HG02759 (cell line): ENCODE results near the gene COX8C.
"Not testable (repeated sequence)": the region's sequence is repeated elsewhere in the genome, so short reads cannot be mapped to it uniquely, and the experiment has no call there.

Source experiments
- ATAC-seq: cut with Tn5 transposase; IDR thresholded peaks from one replicate; pipeline ENCODE4 v1.9.1; 2021; ENCODE audit warnings: mild to moderate bottlenecking, moderate library complexity; ENCODE audit not compliant: unreplicated experiment

COX8C gene

DNA sequence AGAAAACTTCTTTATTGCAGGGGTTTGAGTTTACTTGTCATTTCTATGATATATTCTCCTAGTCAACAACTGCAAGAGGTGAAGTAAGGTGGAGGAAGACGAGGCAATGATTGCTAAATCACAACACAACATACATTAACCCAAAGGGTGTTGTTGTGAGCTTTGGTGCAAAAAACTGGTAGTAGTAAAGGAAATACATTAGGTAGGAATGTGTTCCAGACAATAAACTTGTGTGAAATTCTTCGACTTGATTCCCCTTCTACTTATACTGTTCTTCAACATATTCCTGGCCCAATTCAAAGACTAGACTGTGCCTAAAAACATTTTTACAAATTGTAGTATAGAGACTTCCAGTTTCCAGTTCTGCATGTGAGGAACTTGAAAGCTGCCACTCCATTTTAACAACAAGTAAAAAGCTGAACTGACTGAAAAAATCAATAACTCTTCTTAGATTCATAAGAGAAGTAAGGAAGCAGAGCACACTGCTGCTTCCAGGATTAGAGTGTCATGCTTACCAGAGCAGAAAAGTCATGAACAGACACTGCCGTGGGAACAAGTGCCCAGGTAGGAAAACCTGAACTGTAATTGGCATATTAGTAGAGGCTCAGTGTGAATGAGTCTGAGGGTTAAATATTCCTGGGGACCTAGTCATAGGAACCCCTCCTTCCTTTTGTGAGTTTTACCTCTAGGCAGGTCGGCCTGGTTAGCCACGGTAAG lies 22.2 kb downstream of the COX8C start:
- ATAC-seq = no peak

DNA sequence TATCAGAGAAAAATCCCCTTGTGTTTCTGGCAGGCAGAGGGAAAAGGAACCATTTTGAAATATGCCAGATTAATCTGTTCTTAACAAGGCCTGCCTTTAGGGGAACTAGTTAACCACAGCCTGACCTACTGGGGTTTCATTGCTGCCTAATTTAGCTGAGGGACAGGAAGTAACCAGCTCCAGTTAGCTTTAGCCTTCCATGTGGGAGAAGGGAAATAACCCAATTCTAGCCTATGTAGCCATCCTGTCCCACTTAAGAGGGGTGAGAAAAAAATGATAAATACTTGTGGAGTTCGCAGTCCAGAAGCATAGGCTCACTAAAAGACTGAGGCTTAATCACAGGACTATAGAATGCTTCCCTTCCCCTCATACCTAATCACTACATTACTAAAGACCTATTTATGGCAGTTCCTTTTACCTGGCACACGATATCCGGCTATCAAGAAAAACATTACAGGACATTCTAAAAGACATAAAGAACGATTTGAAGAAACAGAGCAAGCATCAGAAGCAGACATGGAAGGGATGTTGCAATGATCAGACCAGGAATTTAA lies 22.8 kb downstream of the COX8C start:
- ATAC-seq = peak; percentile 87

DNA sequence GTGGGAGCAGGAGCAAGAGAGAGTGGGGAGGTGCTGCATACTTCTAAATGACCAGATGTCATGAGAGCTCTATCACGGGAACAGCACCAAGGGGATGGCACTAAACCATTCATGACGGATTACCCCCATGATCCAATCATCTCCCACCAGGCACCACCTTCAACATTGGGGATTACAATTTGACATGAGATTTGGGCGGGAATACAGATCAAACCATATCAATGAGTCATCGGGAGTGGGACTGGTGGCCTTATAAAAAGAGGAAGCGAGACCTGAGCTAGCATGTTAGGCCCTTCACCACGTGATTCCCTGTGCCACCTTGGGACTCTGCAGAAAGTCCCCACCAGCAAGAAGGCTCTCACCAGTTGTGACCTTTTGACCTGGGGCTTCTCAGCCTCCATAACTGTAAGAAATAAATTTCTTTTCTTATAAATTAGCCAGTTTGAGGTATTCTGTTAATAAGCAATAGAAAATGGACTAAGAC lies 28.7 kb downstream of the COX8C start:
- ATAC-seq = peak; percentile 99

DNA sequence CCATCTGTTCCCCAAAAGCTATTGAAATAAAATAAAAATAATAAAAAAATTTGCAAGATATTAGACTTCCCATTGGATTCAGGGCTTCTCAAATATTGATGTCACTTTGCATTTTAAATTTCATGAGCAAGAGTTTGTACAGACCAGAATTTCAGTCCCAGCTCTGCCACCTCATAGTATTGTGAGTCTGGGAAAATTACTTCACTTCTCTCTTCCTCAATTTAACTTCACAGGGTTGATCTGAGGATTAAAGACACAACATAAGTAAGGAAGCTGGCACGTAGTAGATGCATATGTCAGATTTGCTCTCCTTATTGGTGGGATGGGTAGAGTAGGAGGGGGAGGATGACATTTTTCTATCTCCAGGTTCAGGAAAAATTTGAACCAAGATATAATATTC lies 32.8 kb downstream of the COX8C start:
- ATAC-seq = no peak

DNA sequence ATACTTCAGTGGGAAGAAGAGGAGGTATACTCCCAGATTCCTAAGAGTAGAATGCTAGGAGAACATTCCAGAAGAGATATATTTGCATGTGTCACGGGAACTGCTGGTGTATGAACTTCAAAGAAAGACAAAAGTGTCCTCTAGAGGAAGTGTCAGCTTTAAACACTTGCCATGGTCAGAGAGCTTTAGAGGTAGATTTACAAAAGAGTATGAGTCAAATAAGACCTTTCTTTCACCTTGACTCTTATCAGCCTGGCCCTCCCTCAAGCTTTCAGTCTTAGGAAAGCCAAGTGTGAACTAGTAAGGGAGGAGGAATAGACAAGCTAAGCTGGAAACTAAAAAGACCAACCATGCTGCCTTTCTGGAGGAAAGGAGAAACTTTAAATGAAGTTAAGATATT lies 34.7 kb downstream of the COX8C start:
- no peak for ATAC-seq

DNA sequence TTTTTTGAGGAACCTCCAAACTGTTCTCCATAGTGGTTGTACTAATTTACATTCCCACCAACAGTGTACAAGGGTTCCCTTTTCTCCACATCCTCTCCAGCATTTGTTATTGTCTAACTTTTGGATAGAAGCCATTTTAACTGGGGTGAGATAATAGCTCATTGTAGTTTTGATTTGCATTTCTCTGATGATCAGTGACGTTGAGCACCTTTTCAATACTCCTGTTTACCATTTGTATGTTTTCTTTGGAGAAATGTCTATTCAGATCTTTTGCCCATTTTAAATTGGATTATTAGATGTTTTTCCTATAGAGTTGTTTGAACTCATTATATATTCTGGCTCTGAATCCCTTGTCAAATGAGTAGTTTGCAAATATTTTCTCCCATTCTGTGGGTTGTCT lies 37.3 kb downstream of the COX8C start:
- not testable (repeated sequence) for ATAC-seq

DNA sequence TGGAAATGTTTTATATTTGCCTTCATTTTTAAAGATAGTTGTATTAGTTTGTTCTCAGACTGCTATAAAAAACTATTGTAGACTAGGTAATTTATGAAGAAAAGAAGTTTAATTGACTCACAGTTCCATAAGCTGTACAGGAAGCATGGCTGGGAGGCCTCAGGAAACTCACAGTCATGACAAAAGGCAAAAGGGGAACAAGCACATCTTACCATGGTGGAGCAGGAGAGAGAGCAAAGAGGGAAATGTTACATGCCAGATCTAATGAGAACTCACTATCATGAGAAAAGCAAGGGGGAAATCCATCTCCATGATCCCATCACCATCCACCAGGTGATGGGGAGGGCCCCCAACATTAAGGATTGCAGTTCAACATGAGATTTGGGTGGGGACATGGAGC lies 48.2 kb downstream of the COX8C start:
- no peak for ATAC-seq

DNA sequence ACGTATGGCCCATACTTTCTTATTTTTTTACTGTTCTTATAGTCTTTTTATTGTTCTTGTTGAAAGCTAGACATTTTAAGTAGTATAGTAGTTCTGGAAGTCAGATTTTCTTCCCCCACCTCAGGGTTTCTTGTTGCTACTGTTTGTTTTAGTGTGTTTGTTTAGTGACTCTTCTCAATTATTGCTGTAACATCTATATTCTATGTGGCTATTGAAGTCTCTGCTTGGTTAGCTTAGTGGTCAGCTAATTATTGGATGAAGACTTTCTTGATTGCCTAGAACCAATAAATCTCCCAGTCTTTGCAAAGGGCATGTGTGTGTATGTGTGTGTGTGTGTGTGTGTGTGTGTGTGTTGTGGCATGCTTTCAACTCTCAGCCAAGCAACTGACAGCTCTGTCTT lies 49.5 kb downstream of the COX8C start:
- no peak for ATAC-seq
